Keratinocyte (primary cell): ENCODE results near the gene APOL3.

Experiments
- EZH2 ChIP-seq: IDR thresholded peaks from one replicate; pipeline ENCODE4 v1.6.1; 2012; ENCODE audit warnings: inconsistent platforms, mild to moderate bottlenecking, low read length, moderate library complexity
- TF ChIP-seq, protein P1 (sequence below), 3 experiments: IDR thresholded peaks in 1 of 3; conservative IDR thresholded peaks in 1 of 3; optimal IDR thresholded peaks in 1 of 3; 2 replicates in 2 of 3; 3 replicates in 1 of 3; pipeline versions ENCODE3 to v1.5.1; 2011; ENCODE audit warnings: low read length in 3 of 3, mild to moderate bottlenecking in 3 of 3, moderate library complexity in 2 of 3, control low read depth in 1 of 3, inconsistent platforms in 1 of 3; ENCODE audit not compliant: insufficient read depth in 2 of 3; ENCODE audit errors: extremely low read depth in 1 of 3

DNA sequence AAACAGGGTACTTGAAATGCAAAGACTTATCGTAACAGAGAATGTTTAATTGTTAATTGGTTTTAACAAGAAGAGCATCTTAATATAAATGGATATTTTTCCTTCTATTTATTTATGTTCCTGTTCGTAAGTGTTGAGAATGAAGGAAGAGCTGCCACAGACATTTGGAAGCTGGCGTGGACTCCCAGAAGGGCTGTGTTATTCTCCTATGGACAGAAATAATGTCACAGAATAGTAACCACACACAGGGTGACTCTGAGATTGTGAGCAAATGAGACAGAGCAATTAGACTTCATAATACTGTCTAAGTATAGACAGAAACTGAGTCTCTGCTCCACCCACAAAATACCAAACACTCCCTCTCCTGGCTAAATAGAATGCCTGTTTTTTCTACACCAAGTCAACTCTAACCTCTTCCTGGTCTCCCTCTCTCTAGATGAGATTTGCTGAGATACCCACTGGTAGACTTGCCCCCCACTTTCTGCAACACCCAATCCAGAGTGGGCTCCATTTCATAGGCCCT, 6.1 kb downstream of the APOL3 start:
- TF ChIP-seq, protein P1, sequence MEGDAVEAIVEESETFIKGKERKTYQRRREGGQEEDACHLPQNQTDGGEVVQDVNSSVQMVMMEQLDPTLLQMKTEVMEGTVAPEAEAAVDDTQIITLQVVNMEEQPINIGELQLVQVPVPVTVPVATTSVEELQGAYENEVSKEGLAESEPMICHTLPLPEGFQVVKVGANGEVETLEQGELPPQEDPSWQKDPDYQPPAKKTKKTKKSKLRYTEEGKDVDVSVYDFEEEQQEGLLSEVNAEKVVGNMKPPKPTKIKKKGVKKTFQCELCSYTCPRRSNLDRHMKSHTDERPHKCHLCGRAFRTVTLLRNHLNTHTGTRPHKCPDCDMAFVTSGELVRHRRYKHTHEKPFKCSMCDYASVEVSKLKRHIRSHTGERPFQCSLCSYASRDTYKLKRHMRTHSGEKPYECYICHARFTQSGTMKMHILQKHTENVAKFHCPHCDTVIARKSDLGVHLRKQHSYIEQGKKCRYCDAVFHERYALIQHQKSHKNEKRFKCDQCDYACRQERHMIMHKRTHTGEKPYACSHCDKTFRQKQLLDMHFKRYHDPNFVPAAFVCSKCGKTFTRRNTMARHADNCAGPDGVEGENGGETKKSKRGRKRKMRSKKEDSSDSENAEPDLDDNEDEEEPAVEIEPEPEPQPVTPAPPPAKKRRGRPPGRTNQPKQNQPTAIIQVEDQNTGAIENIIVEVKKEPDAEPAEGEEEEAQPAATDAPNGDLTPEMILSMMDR (optimal IDR thresholded peaks at IDR 0.05 in 1 of 3, IDR thresholded peaks at IDR 0.05 in 1 of 3, conservative IDR thresholded peaks at IDR 0.05 in 1 of 3; ENCODE audit: extremely low read depth in 1 of 3, insufficient read depth in 2 of 3, low read length in 3 of 3) = no peak
- no peak for TF ChIP-seq EZH2
